SK-N-SH (cell line): ENCODE data around the gene SPTBN1. TPM values are rescaled to one million over a fixed set of nuclear protein-coding genes. Genes with fewer than 3 reads are reported as not detected.

Experiments used
- CTCF ChIA-PET: fragments of 300-600, 350-600 bp; formaldehyde crosslinking; extraction: SDS; loops from one replicate; lab custom pipeline; 2021; lab: Yijun Ruan, JAX
- POLR2A ChIA-PET: fragments of 350-600 bp; sonication (Branson Sonifier 250); formaldehyde crosslinking; extraction: SDS; loops from one replicate; lab custom pipeline; 2020; ENCODE audit warnings: antibody characterized with exemption, inconsistent platforms; lab: Yijun Ruan, JAX
- DNase-seq: peaks from one replicate; pipeline ENCODE4 v3.0.0; 2012
- H2AFZ ChIP-seq: fragments of 200-600 bp; sonication (generic); 2 replicates; pipeline ENCODE4 v1.8.1; 2016; ENCODE audit warnings: antibody characterized with exemption, mild to moderate bottlenecking, low read depth
- H3F3A ChIP-seq: fragments of 200-600 bp; sonication (generic); replicated peaks from 2 replicates; pipeline ENCODE3; 2016; ENCODE audit warnings: antibody characterized with exemption, mild to moderate bottlenecking; ENCODE audit not compliant: insufficient read depth
- H3K27ac ChIP-seq, 2 experiments: fragments of 200-500 bp in 1 of 2; fragments of 200-600 bp in 1 of 2; sonication (Bioruptor generic) in 1 of 2; sonication (generic), shearing (Covaris generic) in 1 of 2; 2 replicates each; pipeline versions ENCODE4 v1.5.1 to v1.6.1; 2014 to 2016; ENCODE audit warnings: low read depth in 2 of 2, inconsistent platforms in 1 of 2, low read length in 1 of 2, mild to moderate bottlenecking in 1 of 2, mixed read lengths in 1 of 2
- H3K27me3 ChIP-seq: fragments of 200-600 bp; sonication (generic), shearing (Covaris generic); 2 replicates; pipeline ENCODE4 v1.6.1; 2016; ENCODE audit warnings: mixed run types; ENCODE audit not compliant: insufficient read depth
- H3K36me3 ChIP-seq, 2 experiments: fragments of 200-500 bp in 1 of 2; fragments of 200-600 bp in 1 of 2; sonication (Bioruptor generic) in 1 of 2; sonication (generic) in 1 of 2; replicated peaks in 1 of 2; 2 replicates each; pipeline versions ENCODE3 to v1.5.1; 2014 to 2016; ENCODE audit warnings: low read length in 1 of 2, mild to moderate bottlenecking in 1 of 2; ENCODE audit not compliant: insufficient read depth in 2 of 2, control insufficient read depth in 1 of 2
- H3K4me1 ChIP-seq, 2 experiments: fragments of 200-500 bp in 1 of 2; fragments of 200-600 bp in 1 of 2; sonication (Bioruptor generic) in 1 of 2; sonication (generic), shearing (Covaris generic) in 1 of 2; 2 replicates each; pipeline versions ENCODE4 v1.5.1 to v1.6.1; 2014 to 2016; ENCODE audit warnings: low read depth in 1 of 2, low read length in 1 of 2, mixed run types in 1 of 2; ENCODE audit not compliant: insufficient read depth in 2 of 2, control insufficient read depth in 1 of 2
- H3K4me2 ChIP-seq: fragments of 200-600 bp; sonication (generic), shearing (Covaris generic); 2 replicates; pipeline ENCODE4 v1.6.1; 2017; ENCODE audit warnings: mixed run types
- H3K4me3 ChIP-seq, 2 experiments: fragments of 200-500 bp in 1 of 2; fragments of 200-600 bp in 1 of 2; sonication (Bioruptor generic) in 1 of 2; sonication (generic), shearing (Covaris generic) in 1 of 2; 2 replicates each; pipeline versions ENCODE4 v1.5.1 to v1.8.1; 2014 to 2016; ENCODE audit warnings: low read depth in 2 of 2, inconsistent platforms in 1 of 2, low read length in 1 of 2, mild to moderate bottlenecking in 1 of 2, mixed read lengths in 1 of 2, moderate library complexity in 1 of 2
- H3K79me2 ChIP-seq: fragments of 200-600 bp; sonication (generic); 2 replicates; pipeline ENCODE4 v1.8.1; 2017; ENCODE audit warnings: mild to moderate bottlenecking; ENCODE audit not compliant: insufficient read depth
- H3K9ac ChIP-seq: fragments of 200-600 bp; sonication (generic); 2 replicates; pipeline ENCODE4 v1.6.1; 2017; ENCODE audit warnings: mixed run types
- H3K9me2 ChIP-seq: fragments of 200-600 bp; sonication (generic); 2 replicates; pipeline ENCODE4 v1.6.1; 2017; ENCODE audit warnings: mixed run types
- H3K9me3 ChIP-seq: fragments of 200-600 bp; sonication (generic); 2 replicates; pipeline ENCODE4 v1.6.1; 2017; ENCODE audit warnings: mixed run types, mild to moderate bottlenecking, moderate library complexity
- H4K20me1 ChIP-seq: fragments of 200-600 bp; sonication (generic); 2 replicates; pipeline ENCODE4 v1.6.1; 2017; ENCODE audit warnings: mild to moderate bottlenecking, mixed run types; ENCODE audit not compliant: insufficient read depth
- CHD2 ChIP-seq: fragments of 150-350 bp; IDR thresholded peaks from 2 replicates; pipeline ENCODE4 v1.6.1; 2018; ENCODE audit warnings: low read length; ENCODE audit not compliant: partially characterized antibody
- CTCF ChIP-seq: fragments of 200-600 bp; sonication (generic); IDR thresholded peaks from 2 replicates; pipeline ENCODE4 v1.6.1; 2017; ENCODE audit warnings: antibody characterized with exemption, mild to moderate bottlenecking, moderate library complexity
- ELF1 ChIP-seq: IDR thresholded peaks from 2 replicates; pipeline ENCODE4 v1.4.0; 2012
- EP300 ChIP-seq, 2 experiments: IDR thresholded peaks; 2 replicates each; pipeline versions ENCODE4 v1.4.0 to v1.6.1; 2012; ENCODE audit warnings: borderline replicate concordance in 1 of 2, low read depth in 1 of 2, low read length in 1 of 2
- FOXJ3 ChIP-seq: sonication (generic); formaldehyde crosslinking; IDR thresholded peaks from 2 replicates; pipeline ENCODE4 v1.5.1; 2020; ENCODE audit warnings: mild to moderate bottlenecking, missing genetic modification reagents
- GATA2 ChIP-seq: sonication (generic); formaldehyde crosslinking; IDR thresholded peaks from 2 replicates; pipeline ENCODE4 v1.5.0; 2020; ENCODE audit warnings: mild to moderate bottlenecking, missing genetic modification reagents
- IRF3 ChIP-seq: fragments of 150-350 bp; IDR thresholded peaks from 2 replicates; pipeline ENCODE4 v1.6.1; 2016; ENCODE audit warnings: mild to moderate bottlenecking, low read depth, low read length
- MAX ChIP-seq: IDR thresholded peaks from 2 replicates; pipeline ENCODE4 v1.4.0; 2012; ENCODE audit warnings: low read depth
- MXI1 ChIP-seq: IDR thresholded peaks from 2 replicates; pipeline ENCODE4 v1.6.1; 2012; ENCODE audit warnings: mild to moderate bottlenecking, low read depth, low read length, improper control_type of control experiment
- NFIC ChIP-seq: IDR thresholded peaks from 2 replicates; pipeline ENCODE4 v1.4.0; 2012; ENCODE audit warnings: borderline replicate concordance
- NRF1 ChIP-seq: IDR thresholded peaks from 2 replicates; pipeline ENCODE4 v1.6.1; 2012; ENCODE audit warnings: low read depth, mild to moderate bottlenecking, low read length
- PBX3 ChIP-seq: IDR thresholded peaks from 2 replicates; pipeline ENCODE4; 2012
- POLR2AphosphoS5 ChIP-seq: IDR thresholded peaks from 2 replicates; pipeline ENCODE4 v1.6.1; 2012; ENCODE audit warnings: low read depth, low read length
- RAD21 ChIP-seq: IDR thresholded peaks from 2 replicates; pipeline ENCODE4 v1.6.1; 2012; ENCODE audit warnings: mild to moderate bottlenecking, low read length
- RCOR1 ChIP-seq: fragments of 150-350 bp; IDR thresholded peaks from 2 replicates; pipeline ENCODE4 v1.6.1; 2017; ENCODE audit warnings: antibody characterized with exemption, low read length
- REST ChIP-seq: IDR thresholded peaks from 2 replicates; pipeline ENCODE4 v1.6.1; 2012; ENCODE audit warnings: mild to moderate bottlenecking, low read depth, low read length, moderate library complexity
- RFX5 ChIP-seq: IDR thresholded peaks from 2 replicates; pipeline ENCODE4 v1.6.1; 2012; ENCODE audit warnings: mild to moderate bottlenecking, improper control_type of control experiment, low read length
- SIN3A ChIP-seq: IDR thresholded peaks from 2 replicates; pipeline ENCODE4 v1.6.1; 2012; ENCODE audit warnings: low read depth, mild to moderate bottlenecking, low read length, moderate library complexity, borderline replicate concordance
- USF1 ChIP-seq: IDR thresholded peaks from 2 replicates; pipeline ENCODE4 v1.4.0; 2012; ENCODE audit warnings: low read depth, borderline replicate concordance
- USF2 ChIP-seq: fragments of 150-350 bp; IDR thresholded peaks from 2 replicates; pipeline ENCODE4 v1.6.1; 2017; ENCODE audit warnings: antibody characterized with exemption, low read length, low read depth, borderline replicate concordance
- YY1 ChIP-seq: IDR thresholded peaks from 2 replicates; pipeline ENCODE4 v1.4.0; 2012; ENCODE audit warnings: low read depth, mild to moderate bottlenecking
- WGBS: methylation state at CpG from one replicate; pipeline ENCODE4 v1.1.6; 2017; ENCODE audit warnings: low lambda C conversion rate; 5-methylcytosine and 5-hydroxymethylcytosine counted together
- polyA plus RNA-seq, 3 experiments: library from polyadenylated mRNA; depleted of rRNA; stranded (reverse); fragments of >200 nt; gene quantifications; 2 replicates each; pipeline ENCODE4 v1.2.3, GENCODE V29; 2012

The SPTBN1 gene
- polyA plus RNA-seq, 1 of the 3 experiments (the other 2 are of a cell fraction): 29.1 TPM

- TF ChIP-seq RFX5 (no peak), MAX (no peak), REST (no peak), YY1 (no peak), EP300 (IDR thresholded peaks at IDR 0.05; ENCODE audit: borderline replicate concordance in 1 of 2, low read depth in 1 of 2, low read length in 1 of 2) (no peak), SIN3A (no peak), CTCF (no peak), GATA2 (no peak)
Observed at GRCh38 chr2:54581326-54582039, 125.4 kb downstream of the SPTBN1 start (continued).

- Histone ChIP-seq H3K4me1 (peaks cover 35 to 41% of the 10 kb centered on the region in 2 experiments; a peak in 3 of 4 replicates), H3K79me2 (peaks cover 96% of the 10 kb centered on the region), H3F3A (peaks cover 11% of the 10 kb centered on the region), H3K27me3 (no peaks in the 10 kb centered on the region), H3K9me3 (no peaks in the 10 kb centered on the region), H3K4me2 (no peak overlapping the region), H3K9ac (no peak overlapping the region), H3K36me3 (peaks cover 4 to 9% of the 10 kb centered on the region in 2 experiments), H3K4me3 (no peak overlapping the region), H4K20me1 (peaks cover 74% of the 10 kb centered on the region), H3K9me2 (no peaks in the 10 kb centered on the region), H2AFZ (no peak overlapping the region), H3K27ac (no peak overlapping the region; a peak in 1 of 4 replicates)
- DNase-seq: no peak
- 98% methylated on average over 3 of the region's 5 CpGs for WGBS
- CTCF ChIA-PET: interaction anchor here (0.9 kb wide), 1 partner anchor 23 kb away, joined by 3 read pairs; no protein-coding TSS in a partner anchor
- POLR2A ChIA-PET: no interaction called here
- TF ChIP-seq USF1 (no peak), CHD2 (no peak), PBX3 (no peak), NFIC (no peak), FOXJ3 (no peak), RAD21 (no peak), ELF1 (no peak), IRF3 (no peak), YY1 (no peak), GATA2 (no peak), POLR2AphosphoS5 (no peak), MXI1 (no peak), RCOR1 (no peak), NRF1 (no peak), USF2 (no peak), RFX5 (no peak)
Observed at GRCh38 chr2:54582987-54583386, 126.9 kb downstream of the SPTBN1 start.
